Kidney (tissue), 22 donors: Measurements from ENCODE around the gene PITPNM3. TPM values are rescaled to one million over a fixed set of nuclear protein-coding genes. Genes with fewer than 3 reads are reported as not detected.

Experiments
- DNase-seq, 5 donors: peaks; one replicate each; pipeline ENCODE4 v3.0.0-alpha.2; 2013 to 2020
- FAIRE-seq: peaks from 2 replicates; lab custom pipeline; 2012; peaks lifted over from hg19 to GRCh38; lab: Jason Lieb, UNC
- H3K27ac ChIP-seq, 2 donors: one replicate each; pipeline ENCODE4 v1.7.0; 2013; ENCODE audit warnings: low read depth in 2 of 2, low read length in 2 of 2, inconsistent platforms in 1 of 2
- H3K27me3 ChIP-seq: one replicate; pipeline ENCODE4 v1.7.1; 2013; ENCODE audit warnings: low read length, inconsistent platforms; ENCODE audit not compliant: control insufficient read depth, insufficient read depth
- H3K36me3 ChIP-seq, 3 donors: one replicate each; pipeline versions ENCODE4 v1.7.0 to v1.7.1; 2013; ENCODE audit warnings: low read length in 3 of 3, control low read depth in 1 of 3, inconsistent platforms in 1 of 3; ENCODE audit not compliant: insufficient read depth in 3 of 3, control insufficient read depth in 2 of 3
- H3K4me1 ChIP-seq, 3 donors: one replicate each; pipeline versions ENCODE4 v1.7.0 to v1.7.1; 2013; ENCODE audit warnings: low read length in 3 of 3, inconsistent platforms in 1 of 3, low read depth in 1 of 3; ENCODE audit not compliant: control insufficient read depth in 2 of 3, insufficient read depth in 2 of 3
- H3K4me3 ChIP-seq, 3 donors: one replicate each; pipeline versions ENCODE4 v1.7.0 to v1.8.1; 2013; ENCODE audit warnings: low read length in 3 of 3, control low read depth in 1 of 3, inconsistent platforms in 1 of 3
- H3K9ac ChIP-seq, 3 donors: one replicate each; pipeline versions ENCODE4 v1.7.0 to v1.7.1; 2013; ENCODE audit warnings: low read length in 3 of 3, control low read depth in 1 of 3, inconsistent platforms in 1 of 3
- H3K9me3 ChIP-seq, 3 donors: one replicate each; pipeline versions ENCODE4 v1.7.0 to v1.7.1; 2013; ENCODE audit warnings: low read length in 3 of 3, control low read depth in 1 of 3, inconsistent platforms in 1 of 3; ENCODE audit not compliant: control insufficient read depth in 2 of 3, insufficient read depth in 1 of 3
- intact Hi-C: fragments of 100-400 bp; cut with DNase I; formaldehyde crosslinking; loops from one replicate; pipeline ENCODE4 v1.11.1; 2022
- long read RNA-seq, 10 donors: library from polyadenylated mRNA in 1 of 10; unstranded in 1 of 10; transcript quantifications; one replicate each; pipeline ENCODE4 v2.0.0 and lab custom pipeline, GENCODE V29; 2021 to 2026
- polyA plus RNA-seq: library from polyadenylated mRNA; stranded (reverse); fragments of 350-450 nt; fragmentation: Illumina TruSeq; extraction: RNeasy Lipid Tissue Mini Kit (QIAGEN cat#74804); gene quantifications from one replicate; pipeline ENCODE4 v1.2.3, GENCODE V29; 2014; ENCODE audit warnings: low read depth, low replicate concordance; ENCODE audit not compliant: insufficient read depth
- total RNA-seq: library from RNA; stranded (reverse); fragmentation: NEBNext Ultra II Directional; extraction: Animal tissue kit (Norgen Biotek cat#: 25700); gene quantifications from one replicate; pipeline ENCODE4 v1.2.1, GENCODE V29; 2021
- TF ChIP-seq, protein P1 (sequence below): IDR thresholded peaks from 3 replicates; pipeline ENCODE4 v1.5.1; 2012; ENCODE audit warnings: mild to moderate bottlenecking, moderate library complexity, borderline replicate concordance; ENCODE audit not compliant: insufficient read depth; ENCODE audit errors: extremely low read depth
- donor health status: control.
- donor health status: control.
- donor health status: control.
- donor health status: control.
- donor health status: control.
- donor health status: DM: yes; HTN: yes; CAD: no.
- donor health status: Normal renal cell carcinoma (clear cell type).

Gene PITPNM3
- total RNA-seq (9.1 TPM), polyA plus RNA-seq (1.8 TPM)
- long read RNA-seq, donor 1, result 0 reads
- long read RNA-seq, donor 2, result 0 reads
- long read RNA-seq, donor 3, result 0 reads
- long read RNA-seq, donor 4, result 0 reads
- long read RNA-seq, donor 5, result 0 reads
- long read RNA-seq, donor 6, result 0 reads
- long read RNA-seq, donor 7, partial matches to known transcripts, result 2 of 13 reads
- long read RNA-seq, donor 7, other reads (novel, unspliced or antisense), result 11 of 13 reads
- long read RNA-seq, donor 8, result 0 reads
- long read RNA-seq, donor 9, result 0 reads
- long read RNA-seq, donor 10, result 0 reads

DNA sequence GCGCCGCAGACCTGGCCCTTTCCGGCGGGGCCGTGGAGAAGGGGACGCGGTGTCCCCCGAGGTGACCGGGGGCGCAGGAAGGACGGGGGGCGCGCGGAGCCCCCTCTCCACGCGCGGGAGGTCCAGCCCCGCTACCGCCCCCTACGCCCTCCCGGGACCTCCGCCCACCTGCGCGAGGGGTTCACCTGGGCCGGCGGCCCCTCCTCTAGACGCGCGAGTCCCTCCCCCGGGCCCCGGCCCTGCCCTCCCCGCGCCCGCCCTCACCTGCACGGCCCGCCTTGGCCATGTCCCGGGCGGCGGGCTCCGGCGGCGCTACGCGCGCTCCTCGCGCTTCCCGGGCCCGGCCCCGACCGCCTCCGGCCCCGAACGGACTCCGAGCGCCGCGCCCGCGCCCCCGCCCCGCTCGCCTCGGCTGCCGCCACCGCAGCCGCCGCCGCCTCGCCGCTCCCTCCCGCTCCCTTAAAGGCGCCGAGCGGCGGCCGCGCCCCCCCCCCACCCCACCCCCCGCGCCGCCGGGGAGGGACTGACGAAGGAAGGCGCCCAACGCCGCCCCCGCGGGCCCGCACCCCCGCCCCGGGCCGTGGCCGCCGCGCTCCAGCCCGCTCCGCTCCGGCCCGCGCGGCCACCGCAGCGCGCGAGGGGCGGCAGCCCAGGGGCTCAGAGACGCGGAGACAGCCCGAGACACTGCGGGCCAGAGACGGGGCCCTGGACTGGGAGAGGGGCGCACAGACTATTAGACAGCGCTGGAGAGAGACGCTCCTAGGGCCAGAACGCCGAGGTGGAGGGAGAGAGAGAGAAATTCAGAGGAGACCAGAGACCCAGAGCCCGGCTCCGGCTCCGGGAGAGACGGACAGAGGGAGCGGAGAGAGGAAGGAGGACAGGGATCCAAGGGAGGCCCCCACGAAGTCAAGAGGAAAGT is at the start of gene PITPNM3:
Gene PITPNM3 (minus strand): TSS at position 435 of the 919 bp plus-strand sequence. CDS start 149 bp downstream, at position 286.
- intact Hi-C loops, result no loop called here
- H3K36me3 ChIP-seq, result no peaks in the 10 kb centered on the region
- FAIRE-seq (no peak), DNase-seq (peak in 2 of 5 donors; percentile 29 to 61)
- peak within 1 kb of the TSS in 2 of 3 donors; percentile 18 to 54 for H3K4me3 ChIP-seq
- H3K9ac ChIP-seq, result peak within 1 kb of the TSS in 1 of 3 donors; percentile 55
- peak within 1 kb of the TSS in 1 of 2 donors; percentile 32 for H3K27ac ChIP-seq
- H3K9me3 ChIP-seq, result no peaks in the 10 kb centered on the region
- H3K27me3 ChIP-seq, result no peaks in the 10 kb centered on the region
- H3K4me1 ChIP-seq, result peaks cover 0 to 26% (median 6%) of the 10 kb centered on the region in 3 donors
- TF ChIP-seq, protein P1, sequence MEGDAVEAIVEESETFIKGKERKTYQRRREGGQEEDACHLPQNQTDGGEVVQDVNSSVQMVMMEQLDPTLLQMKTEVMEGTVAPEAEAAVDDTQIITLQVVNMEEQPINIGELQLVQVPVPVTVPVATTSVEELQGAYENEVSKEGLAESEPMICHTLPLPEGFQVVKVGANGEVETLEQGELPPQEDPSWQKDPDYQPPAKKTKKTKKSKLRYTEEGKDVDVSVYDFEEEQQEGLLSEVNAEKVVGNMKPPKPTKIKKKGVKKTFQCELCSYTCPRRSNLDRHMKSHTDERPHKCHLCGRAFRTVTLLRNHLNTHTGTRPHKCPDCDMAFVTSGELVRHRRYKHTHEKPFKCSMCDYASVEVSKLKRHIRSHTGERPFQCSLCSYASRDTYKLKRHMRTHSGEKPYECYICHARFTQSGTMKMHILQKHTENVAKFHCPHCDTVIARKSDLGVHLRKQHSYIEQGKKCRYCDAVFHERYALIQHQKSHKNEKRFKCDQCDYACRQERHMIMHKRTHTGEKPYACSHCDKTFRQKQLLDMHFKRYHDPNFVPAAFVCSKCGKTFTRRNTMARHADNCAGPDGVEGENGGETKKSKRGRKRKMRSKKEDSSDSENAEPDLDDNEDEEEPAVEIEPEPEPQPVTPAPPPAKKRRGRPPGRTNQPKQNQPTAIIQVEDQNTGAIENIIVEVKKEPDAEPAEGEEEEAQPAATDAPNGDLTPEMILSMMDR, result no peak

DNA sequence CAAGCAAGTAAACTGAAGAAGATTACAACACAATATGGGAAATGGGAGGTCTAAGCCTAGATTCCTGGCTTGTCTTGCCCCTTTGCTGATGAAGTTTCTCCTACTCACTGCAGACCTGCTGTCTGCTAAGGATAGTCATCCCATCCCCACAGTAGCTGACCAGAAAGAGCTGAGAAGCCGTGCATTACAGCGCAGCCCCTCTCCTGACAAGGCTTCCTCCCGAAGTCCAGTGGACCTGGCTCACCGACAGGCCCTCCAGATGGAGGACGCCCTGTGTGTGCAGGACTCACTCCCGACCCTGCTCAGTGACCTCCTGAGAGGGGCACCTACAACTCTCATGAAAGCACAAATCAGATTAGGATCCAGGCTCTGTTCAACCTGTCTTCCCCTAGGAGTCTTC is 48.8 kb upstream of the PITPNM3 start:
- Histone ChIP-seq H3K9me3 (no peaks in the 10 kb centered on the region), H3K9ac (no peak overlapping the region), H3K4me1 (no peaks in the 10 kb centered on the region), H3K4me3 (no peak overlapping the region), H3K27me3 (no peaks in the 10 kb centered on the region), H3K36me3 (peaks cover 15 to 43% (median 39%) of the 10 kb centered on the region in 3 donors), H3K27ac (no peak overlapping the region)
- intact Hi-C loops, result no loop called here
- FAIRE-seq (no peak), DNase-seq (peak in 1 of 5 donors; percentile 11)
- TF ChIP-seq, protein P1, result no peak

DNA sequence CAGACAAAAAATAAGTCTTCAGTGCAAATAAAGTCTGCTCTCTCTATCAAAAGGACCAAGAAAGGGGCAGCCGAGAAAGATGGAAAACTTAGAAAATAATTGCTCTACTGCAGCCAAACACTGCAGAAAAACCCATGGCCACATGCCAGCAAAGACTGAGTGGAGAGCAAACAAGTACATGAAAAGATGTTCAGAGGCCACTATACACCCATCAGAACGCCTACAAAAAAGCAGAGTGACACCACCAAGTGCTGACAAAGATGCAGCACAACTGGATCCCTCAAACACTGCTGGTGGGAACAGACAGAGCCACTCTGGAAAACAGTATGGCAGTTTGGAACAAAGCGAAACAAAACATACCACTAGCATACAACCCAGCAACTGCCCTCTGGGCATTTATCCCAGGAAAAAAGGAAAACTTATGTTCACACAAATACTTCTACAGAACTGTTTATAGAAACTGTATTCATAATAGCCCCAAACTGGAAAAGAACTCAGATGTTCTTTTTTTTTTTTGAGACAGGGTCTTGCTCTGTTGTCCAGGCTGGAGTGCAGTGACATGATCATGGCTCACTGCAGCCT is 47.5 kb upstream of the PITPNM3 start:
- no peaks in the 10 kb centered on the region for H3K27me3 ChIP-seq
- intact Hi-C loops, result no loop called here
- peaks cover 0 to 7% (median 0%) of the 10 kb centered on the region in 3 donors for H3K4me1 ChIP-seq
- TF ChIP-seq, protein P1, result no peak
- no peak overlapping the region for H3K27ac ChIP-seq
- peaks cover 15 to 32% (median 29%) of the 10 kb centered on the region in 3 donors for H3K36me3 ChIP-seq
- H3K4me3 ChIP-seq, result no peak overlapping the region
- no peak overlapping the region for H3K9ac ChIP-seq
- FAIRE-seq (no peak), DNase-seq (peak in 1 of 5 donors; percentile 44)
- no peaks in the 10 kb centered on the region for H3K9me3 ChIP-seq
